Measurements from ENCODE around the gene TPCN2. TPM values are rescaled to one million over a fixed set of nuclear protein-coding genes. Genes with fewer than 3 reads are reported as not detected.

The TPCN2 gene
- total RNA-seq, 1 donor from 2014 or later: 12.6 TPM

GRCh38 chr11:69122630-69123431, 74.1 kb downstream of the TPCN2 start:
- Mint-ChIP-seq H3K4me3 (ENCODE audit: unreplicated experiment) (peak overlapping the region; percentile 47), H3K27me3 (ENCODE audit: low read depth) (no peaks in the 10 kb centered on the region), H3K27ac (ENCODE audit: unreplicated experiment) (peak overlapping the region; percentile 32), H3K4me1 (ENCODE audit: low read depth) (peaks cover 23% of the 10 kb centered on the region), H3K36me3 (ENCODE audit: low read depth) (peaks cover 3% of the 10 kb centered on the region), H3K9me3 (ENCODE audit: low read depth) (peaks cover 9% of the 10 kb centered on the region)
- DNase-seq (ENCODE audit: low spot score): peak; percentile 97
- no peak for TF ChIP-seq CTCF (IDR thresholded peaks at IDR 0.05)

GRCh38 chr11:69123593-69124545, 75.1 kb downstream of the TPCN2 start:
- H3K9me3 Mint-ChIP-seq (ENCODE audit: low read depth): peaks cover 15% of the 10 kb centered on the region

GRCh38 chr11:69125861-69126260, 77.1 kb downstream of the TPCN2 start:
- Mint-ChIP-seq H3K27me3 (ENCODE audit: low read depth) (no peaks in the 10 kb centered on the region), H3K9me3 (ENCODE audit: low read depth) (peaks cover 10% of the 10 kb centered on the region), H3K27ac (ENCODE audit: unreplicated experiment) (no peak overlapping the region), H3K36me3 (ENCODE audit: low read depth) (no peaks in the 10 kb centered on the region), H3K4me1 (ENCODE audit: low read depth) (peaks cover 23% of the 10 kb centered on the region), H3K4me3 (ENCODE audit: unreplicated experiment) (no peak overlapping the region)
- DNase-seq (ENCODE audit: low spot score): no peak
- TF ChIP-seq CTCF (IDR thresholded peaks at IDR 0.05): no peak

More at GRCh38 chr11:69123593-69124545, 75.1 kb downstream of the TPCN2 start:
- Mint-ChIP-seq H3K36me3 (ENCODE audit: low read depth) (peaks cover 3% of the 10 kb centered on the region), H3K4me3 (ENCODE audit: unreplicated experiment) (no peak overlapping the region), H3K27ac (ENCODE audit: unreplicated experiment) (no peak overlapping the region), H3K27me3 (ENCODE audit: low read depth) (no peaks in the 10 kb centered on the region), H3K4me1 (ENCODE audit: low read depth) (peaks cover 23% of the 10 kb centered on the region)
- TF ChIP-seq CTCF (IDR thresholded peaks at IDR 0.05): no peak
- DNase-seq (ENCODE audit: low spot score): no peak

GRCh38 chr11:69126286-69126685, 77.6 kb downstream of the TPCN2 start:
- no peak for DNase-seq (ENCODE audit: low spot score)

More at GRCh38 chr11:69126286-69126685, 77.6 kb downstream of the TPCN2 start:
- peaks cover 23% of the 10 kb centered on the region for H3K4me1 Mint-ChIP-seq (ENCODE audit: low read depth)
- H3K4me3 Mint-ChIP-seq (ENCODE audit: unreplicated experiment): no peak overlapping the region
- TF ChIP-seq CTCF (IDR thresholded peaks at IDR 0.05): no peak
- H3K9me3 Mint-ChIP-seq (ENCODE audit: low read depth): peaks cover 10% of the 10 kb centered on the region
- no peaks in the 10 kb centered on the region for H3K36me3 Mint-ChIP-seq (ENCODE audit: low read depth)
- no peaks in the 10 kb centered on the region for H3K27me3 Mint-ChIP-seq (ENCODE audit: low read depth)
- H3K27ac Mint-ChIP-seq (ENCODE audit: unreplicated experiment): no peak overlapping the region
